NCI-H146 (cell line): ENCODE data around the gene TUBA3E.
"Not testable (repeated sequence)": the region's sequence is repeated elsewhere in the genome, so short reads cannot be mapped to it uniquely, and the experiment has no call there.

ENCODE experiments used
- DNase-seq: peaks from one replicate; lab custom pipeline; 2025; lab: John Stamatoyannopoulos, UW

TUBA3E gene

GRCh38 chr2:130198343-130198742 lies at the start of gene TUBA3E:
Gene TUBA3E, minus strand, starts transcription at chr2:130198439. Its CDS starts 79 bp downstream, at chr2:130198360.
- DNase-seq: no peak

GRCh38 chr2:130246430-130246829 lies 48.2 kb upstream of the TUBA3E start:
- no peak for DNase-seq

DNA sequence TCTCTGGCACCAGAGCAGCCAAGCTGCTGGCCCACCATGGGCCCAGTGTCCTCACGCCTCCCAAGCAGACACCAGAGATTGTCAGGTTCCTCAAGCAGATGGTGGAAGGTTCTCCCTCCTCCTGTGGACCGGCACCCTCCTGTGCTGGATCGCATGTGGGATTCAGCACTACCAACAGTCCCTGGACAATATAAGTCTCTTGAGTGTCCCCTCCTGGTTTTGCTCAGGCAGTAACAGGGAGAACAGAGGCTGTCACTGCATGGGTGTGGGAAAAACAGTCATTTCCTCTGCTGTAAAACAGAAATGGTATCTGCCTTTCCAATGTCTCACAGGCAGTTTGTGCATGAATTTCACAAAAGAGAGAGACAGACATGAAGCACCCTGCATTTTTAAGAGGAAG lies 47.7 kb upstream of the TUBA3E start:
- DNase-seq: no peak

DNA sequence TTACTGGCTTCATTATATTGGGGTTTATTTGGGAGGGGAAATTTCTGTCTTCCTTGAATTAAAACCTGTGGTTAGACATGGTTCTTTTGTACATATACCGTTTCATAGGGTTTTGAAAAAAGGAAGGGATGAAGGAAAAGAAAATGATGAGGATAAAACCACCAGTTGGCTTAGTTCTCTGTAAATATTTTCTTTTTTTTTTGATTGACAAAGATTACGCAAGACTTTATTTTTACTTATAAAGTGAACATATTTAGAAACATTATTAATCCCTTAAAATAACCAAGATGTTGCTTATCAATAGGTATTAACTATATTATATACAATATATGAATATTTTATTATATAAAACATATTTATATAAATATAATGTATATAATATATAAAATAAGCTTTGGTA lies 45.1 kb upstream of the TUBA3E start:
- DNase-seq: no peak

- no peak for DNase-seq
Observed at GRCh38 chr2:130241041-130241707, 42.9 kb upstream of the TUBA3E start.

GRCh38 chr2:130239581-130239980 lies 41.3 kb upstream of the TUBA3E start:
- DNase-seq: not testable (repeated sequence)

DNA sequence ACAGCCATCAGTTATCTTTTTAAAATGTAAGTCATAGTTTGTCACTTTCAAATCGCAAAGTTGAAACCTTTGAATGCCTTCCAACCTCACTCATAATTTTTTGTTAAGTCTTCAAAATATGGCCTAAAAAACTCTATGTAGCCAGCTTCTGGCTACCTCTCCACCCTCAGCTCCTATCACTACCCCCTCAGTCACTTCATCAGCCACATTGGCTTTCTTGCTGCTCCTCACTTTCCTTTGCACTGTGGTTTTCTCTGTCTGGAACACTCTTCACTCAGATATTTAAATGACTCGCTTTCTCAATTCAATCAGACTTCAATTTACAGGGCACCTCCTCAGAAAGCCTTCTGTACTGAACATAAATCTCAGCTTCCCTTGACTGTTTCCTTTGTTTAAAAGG lies 34.8 kb upstream of the TUBA3E start:
- not testable (repeated sequence) for DNase-seq

DNA sequence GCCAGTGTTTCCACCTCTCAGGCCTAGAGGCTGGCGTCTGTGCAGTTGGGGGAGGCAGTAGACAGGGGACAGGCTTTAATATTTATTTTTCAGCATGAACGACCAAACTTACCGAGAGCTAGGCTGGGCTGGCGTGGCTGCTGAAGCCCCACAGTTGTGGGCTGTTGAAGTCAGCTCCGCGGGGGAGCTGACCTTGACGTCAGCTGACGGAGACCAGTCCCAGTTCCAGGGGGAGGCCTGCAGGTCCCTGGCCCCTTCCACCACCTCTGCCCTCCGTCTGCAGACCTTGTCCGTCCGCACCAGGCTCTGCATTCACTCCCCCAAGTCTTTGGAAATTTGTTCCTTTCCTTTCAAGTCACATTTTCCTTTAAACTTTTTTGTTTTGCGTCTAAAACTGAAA lies 33.4 kb upstream of the TUBA3E start:
- DNase-seq: no peak

- peak; percentile 20 for DNase-seq
Observed at GRCh38 chr2:130230907-130231306, 32.7 kb upstream of the TUBA3E start.

DNA sequence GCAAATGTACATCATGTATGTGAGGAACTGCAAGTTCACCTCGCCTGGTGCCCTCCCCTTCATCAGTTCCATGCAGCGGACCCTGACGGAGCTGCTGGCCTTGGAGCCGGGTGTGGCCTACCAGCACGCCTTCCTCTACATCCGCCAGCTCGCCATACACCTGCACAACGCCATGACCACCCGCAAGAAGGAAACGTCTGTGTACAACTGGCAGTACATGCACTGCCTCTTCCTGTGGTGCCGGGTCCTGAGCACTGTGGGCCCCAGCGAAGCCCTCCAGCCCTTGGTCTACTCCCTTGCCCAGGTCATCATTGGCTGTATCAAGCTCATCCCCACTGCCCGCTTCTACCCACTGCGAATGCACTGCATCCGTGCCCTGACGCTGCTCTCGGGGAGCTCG lies 32.1 kb upstream of the TUBA3E start:
- not testable (repeated sequence) for DNase-seq

GRCh38 chr2:130229161-130229510 lies 30.9 kb upstream of the TUBA3E start:
- DNase-seq: not testable (repeated sequence)

GRCh38 chr2:130228467-130229160 lies 30.4 kb upstream of the TUBA3E start:
- DNase-seq: not testable (repeated sequence)

DNA sequence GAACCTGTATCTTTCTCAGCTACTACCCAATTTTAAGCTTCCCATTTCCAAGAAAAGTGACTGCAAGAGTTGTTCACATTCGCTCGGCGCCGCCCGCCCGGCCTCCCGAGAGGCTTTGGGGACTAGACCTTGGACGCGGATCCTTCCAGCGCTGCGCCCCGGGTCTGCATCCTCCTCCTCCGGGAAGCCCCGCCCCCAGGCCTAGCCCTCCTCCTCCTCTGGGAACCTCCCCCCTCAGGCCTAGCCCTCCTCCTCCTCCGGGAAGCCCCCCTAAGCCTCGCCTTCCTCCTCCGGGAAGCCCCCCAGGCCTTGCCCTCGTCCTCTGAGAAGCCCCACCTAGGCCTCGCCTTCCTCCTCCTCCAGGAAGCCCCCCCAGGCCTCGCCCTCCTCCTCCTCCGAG lies 29.8 kb upstream of the TUBA3E start:
- not testable (repeated sequence) for DNase-seq

DNA sequence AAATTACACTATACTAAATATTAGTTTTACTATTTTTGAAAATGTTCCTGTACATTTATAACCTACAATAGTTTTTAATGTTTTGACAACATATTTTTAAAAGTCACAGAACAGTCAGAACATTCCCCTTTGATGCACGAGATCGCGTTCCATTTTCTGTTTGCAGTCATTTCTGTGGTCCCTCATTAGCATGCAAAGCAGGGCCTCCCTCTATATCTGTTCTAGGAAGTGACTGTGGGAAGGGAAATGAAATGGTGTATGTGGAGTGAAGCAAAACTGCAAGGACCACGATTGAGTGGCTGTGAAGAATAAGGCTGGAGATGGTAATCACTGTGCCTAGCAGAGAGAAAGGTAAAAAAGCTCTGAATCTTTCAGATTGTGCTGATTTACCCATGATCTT lies 24.3 kb upstream of the TUBA3E start:
- DNase-seq: not testable (repeated sequence)

- DNase-seq: not testable (repeated sequence)
Observed at GRCh38 chr2:130220505-130220904, 22.3 kb upstream of the TUBA3E start.

GRCh38 chr2:130219147-130219546 lies 20.9 kb upstream of the TUBA3E start:
- DNase-seq: not testable (repeated sequence)

GRCh38 chr2:130207051-130207450 lies 8.8 kb upstream of the TUBA3E start:
- not testable (repeated sequence) for DNase-seq

DNA sequence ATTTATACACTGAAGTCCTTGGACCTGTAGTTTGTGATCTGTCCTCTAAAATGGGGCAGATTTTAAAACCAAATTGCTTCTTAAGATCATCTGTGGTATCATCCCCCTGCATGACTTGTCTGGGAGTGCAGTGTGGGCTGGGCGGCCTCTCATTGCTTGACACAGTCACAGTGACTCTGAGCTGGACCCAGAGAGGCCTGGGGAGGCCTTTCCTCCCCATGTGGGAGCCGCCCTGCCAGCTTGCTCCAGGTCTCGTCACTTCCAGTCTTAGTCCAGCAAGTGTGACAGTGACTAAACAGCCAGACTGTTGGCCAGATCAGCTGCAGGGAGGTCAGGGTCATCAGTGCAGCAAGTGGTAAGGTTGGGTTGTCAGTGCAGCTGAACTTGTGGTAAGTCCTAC lies 4.9 kb upstream of the TUBA3E start:
- DNase-seq: not testable (repeated sequence)

- not testable (repeated sequence) for DNase-seq
Observed at GRCh38 chr2:130202518-130202917, 4.3 kb upstream of the TUBA3E start.

- DNase-seq: not testable (repeated sequence)
Observed at GRCh38 chr2:130196052-130196451, 2.2 kb downstream of the TUBA3E start.

- not testable (repeated sequence) for DNase-seq
Observed at GRCh38 chr2:130195089-130195635, 3.1 kb downstream of the TUBA3E start.

DNA sequence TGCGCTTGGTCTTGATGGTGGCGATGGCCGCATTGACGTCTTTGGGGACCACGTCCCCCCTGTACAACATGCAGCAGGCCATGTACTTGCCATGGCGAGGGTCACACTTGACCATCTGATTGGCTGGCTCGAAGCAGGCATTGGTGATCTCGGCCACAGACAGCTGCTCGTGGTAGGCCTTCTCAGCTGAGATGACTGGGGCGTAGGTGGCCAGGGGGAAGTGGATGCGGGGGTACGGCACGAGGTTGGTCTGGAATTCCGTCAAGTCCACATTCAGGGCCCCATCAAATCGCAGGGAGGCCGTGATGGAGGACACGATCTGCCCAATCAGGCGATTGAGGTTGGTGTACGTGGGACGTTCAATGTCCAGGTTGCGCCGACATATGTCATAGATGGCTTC lies 4.4 kb downstream of the TUBA3E start:
- DNase-seq: not testable (repeated sequence)

DNA sequence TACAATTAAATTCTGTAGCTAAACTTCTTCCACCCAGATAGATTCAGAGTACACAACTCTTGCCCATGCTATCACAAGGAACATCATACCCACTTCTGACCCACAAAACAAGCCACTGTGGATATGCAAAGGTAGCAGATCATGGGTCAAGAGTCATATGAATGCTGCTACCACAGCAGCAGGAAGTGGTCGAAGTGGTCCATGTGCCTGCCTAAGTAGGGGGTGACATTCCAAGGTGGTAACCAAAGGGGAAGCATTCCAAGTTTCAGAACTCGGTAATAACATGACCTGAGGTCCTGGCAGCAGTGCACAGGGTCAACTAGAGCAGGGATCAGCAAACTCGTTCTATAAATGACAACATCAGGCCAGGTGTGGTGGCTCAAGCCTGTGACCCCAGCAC lies 5.8 kb downstream of the TUBA3E start:
- DNase-seq: not testable (repeated sequence)
